ENCODE measurements around the gene C1D. TPM values are rescaled to one million over a fixed set of nuclear protein-coding genes. Genes with fewer than 3 reads are reported as not detected.

C1D gene, protein sequence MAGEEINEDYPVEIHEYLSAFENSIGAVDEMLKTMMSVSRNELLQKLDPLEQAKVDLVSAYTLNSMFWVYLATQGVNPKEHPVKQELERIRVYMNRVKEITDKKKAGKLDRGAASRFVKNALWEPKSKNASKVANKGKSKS
- 18.4 and 23.1 TPM in 2 replicates for total RNA-seq

DNA sequence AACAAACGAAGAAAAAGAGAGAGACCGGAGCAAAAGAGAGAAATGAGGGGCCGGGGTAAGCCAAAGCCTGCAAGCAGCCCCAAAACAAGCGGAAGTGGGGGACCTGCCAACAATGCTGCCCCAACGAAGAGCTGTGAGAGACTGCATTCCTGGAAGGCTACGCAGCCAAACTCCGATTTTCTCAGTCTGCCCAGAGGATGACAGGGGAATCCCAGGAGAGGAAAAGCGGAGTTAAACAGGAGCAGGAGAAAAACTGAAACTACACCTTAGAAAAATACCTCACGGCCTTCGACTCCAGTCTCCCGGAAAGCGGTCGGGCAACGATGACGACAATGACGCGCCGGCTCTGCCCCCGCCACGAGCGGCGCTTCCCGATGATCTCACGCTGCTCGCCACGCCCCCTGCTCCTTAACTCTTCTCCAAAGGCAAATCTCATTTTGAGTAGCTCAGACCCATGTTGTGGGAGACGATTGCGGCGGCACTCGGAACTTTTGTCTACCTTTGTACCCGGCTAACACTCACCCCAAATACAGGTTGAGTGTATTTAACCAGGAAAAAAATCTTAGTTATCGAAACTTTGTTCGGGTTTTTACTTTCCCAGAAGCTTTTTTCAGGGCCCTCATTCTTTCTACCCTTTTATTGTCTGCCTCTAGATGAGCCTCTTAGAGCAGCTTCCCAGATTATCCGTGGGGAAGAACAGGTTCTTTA, at the start of gene C1D:
C1D (minus strand) TSS at position 325 of the 708 bp plus-strand sequence. CDS start 15,694 bp downstream, outside the sequence.

Other genes starting within 250 kb of the C1D start
- gene PNO1, start 94.9 kb upstream of the C1D start, total RNA-seq = 9.6 and 17.2 TPM in 2 replicates
- 18.4 and 22.9 TPM in 2 replicates for gene PPP3R1, start 189.5 kb upstream of the C1D start, total RNA-seq

Measured in subcutaneous preadipocyte (primary cell).